SKM-1 (cell line): ENCODE measurements around the gene EIF5AL1.
"Not testable (repeated sequence)": the region's sequence is repeated elsewhere in the genome, so short reads cannot be mapped to it uniquely, and the experiment has no call there.

Experiments used
- DNase-seq: peaks from one replicate; lab custom pipeline; 2025; ENCODE audit not compliant: unreplicated experiment; lab: John Stamatoyannopoulos, UW

Gene EIF5AL1

DNA sequence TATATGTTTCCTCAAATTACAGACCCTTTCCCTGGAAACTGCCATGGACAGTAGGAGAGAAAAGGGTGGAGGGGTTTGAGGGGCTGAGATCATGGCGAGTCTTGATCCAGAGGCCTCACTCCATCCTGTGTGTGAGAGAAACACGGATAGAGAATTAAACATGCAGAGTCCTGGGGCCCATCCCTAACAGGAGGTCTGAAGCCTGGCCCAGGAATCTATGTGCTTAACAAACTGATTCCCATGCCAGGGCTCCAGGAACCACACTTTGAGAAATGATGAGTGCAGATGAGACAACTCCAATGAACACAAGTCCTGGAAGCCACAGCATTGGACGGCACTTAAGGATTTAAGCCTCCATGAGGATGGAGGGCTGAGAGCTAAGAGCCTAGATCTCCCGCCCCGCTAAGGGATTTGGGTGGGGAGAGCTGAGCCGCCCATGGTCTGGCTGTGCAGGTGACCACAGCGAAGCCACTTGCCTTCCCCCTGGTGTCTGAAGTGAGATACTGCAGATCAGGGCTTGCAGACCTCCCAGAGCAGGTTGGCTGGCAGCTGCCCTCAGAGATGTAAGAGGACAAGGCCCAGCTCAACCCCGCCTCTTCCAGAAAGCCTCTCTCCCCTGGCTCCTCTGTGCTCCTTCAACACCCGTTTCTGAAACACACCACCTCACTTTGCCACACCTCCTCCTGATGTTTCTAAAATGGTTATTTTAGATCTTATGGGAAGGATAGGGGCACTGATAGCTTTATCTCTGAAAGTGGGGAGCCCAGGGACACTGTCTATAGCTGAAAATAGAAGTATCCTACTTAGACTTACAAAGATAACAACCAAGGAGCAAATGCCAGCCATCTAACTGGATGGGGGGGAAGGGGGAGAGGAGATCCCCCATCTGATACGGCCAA lies 24.8 kb upstream of the EIF5AL1 start:
- DNase-seq, result peak; percentile 61

DNA sequence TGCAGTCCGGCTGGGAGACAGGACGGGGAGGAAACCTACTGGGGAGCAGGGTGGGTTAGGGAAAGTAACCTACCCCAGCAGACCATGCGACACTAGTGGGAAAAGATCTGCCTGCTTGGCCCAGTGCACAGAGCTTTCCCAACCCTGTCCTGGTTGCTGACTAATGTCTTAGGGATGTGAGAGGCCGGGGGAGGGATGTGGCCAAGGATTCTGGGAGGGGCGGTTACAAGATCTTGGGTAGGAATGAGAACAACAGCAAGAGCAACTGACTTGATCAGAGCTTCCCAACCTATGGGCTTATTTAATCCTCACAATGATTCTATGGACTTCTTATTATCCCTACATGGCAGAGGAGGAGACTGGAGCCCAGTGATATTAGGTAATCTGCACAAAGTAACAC lies 24.0 kb upstream of the EIF5AL1 start:
- no peak for DNase-seq

DNA sequence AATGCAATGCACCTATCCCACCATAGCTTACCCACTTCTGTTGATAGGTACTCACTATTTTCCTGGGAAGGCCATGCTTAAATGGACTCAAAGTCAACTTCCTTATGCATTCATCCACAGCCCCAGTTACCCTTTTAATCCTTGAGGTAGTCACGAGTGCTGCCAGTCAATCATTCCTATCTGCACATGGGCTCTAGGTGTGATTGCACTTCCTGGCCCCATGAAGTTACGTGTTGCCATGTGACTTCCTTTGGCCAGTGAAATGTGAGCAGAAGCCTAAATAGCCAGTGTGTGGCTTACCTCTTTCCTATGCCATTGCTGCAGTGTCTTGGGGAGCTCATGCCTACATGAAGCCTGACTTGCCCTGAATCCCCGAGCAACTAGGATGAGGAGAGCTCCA lies 23.5 kb upstream of the EIF5AL1 start:
- no peak for DNase-seq

DNA sequence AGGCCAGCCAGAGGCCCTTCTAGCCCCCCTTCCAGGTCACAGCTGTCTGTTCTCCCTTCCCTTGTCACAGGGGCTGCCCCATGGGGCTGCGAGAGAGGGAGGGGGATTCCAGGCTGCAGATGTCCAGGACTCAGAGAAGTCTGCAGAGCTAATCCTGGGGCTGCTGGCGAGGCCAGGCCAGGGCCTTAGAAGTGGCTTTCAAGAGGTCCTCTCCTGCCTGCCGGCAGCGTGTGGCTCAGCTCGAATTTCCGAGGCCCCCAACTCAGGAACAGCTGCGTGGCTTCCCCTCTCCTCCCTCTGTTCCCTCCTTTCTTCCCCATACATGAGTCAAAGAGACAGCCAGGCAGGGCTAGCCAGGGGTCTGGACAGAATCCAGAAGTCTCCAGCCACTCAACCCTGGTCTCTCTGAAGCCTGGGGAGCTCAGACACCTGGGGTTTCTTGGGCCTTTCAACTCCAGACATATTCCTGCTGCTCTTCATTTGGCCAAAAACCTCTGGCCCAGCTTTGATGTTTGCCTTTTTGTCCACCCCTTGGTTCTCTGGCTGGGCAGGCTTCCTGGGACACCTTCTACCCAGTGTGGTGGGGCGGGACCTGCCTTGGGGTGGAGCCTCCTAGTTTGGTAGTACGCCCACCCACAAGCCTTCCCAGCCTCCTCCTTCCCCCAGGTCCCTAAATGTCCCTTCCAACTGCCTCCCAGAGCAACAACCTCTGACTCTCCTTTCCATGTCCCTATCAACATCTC lies 21.8 kb upstream of the EIF5AL1 start:
- no peak for DNase-seq

DNA sequence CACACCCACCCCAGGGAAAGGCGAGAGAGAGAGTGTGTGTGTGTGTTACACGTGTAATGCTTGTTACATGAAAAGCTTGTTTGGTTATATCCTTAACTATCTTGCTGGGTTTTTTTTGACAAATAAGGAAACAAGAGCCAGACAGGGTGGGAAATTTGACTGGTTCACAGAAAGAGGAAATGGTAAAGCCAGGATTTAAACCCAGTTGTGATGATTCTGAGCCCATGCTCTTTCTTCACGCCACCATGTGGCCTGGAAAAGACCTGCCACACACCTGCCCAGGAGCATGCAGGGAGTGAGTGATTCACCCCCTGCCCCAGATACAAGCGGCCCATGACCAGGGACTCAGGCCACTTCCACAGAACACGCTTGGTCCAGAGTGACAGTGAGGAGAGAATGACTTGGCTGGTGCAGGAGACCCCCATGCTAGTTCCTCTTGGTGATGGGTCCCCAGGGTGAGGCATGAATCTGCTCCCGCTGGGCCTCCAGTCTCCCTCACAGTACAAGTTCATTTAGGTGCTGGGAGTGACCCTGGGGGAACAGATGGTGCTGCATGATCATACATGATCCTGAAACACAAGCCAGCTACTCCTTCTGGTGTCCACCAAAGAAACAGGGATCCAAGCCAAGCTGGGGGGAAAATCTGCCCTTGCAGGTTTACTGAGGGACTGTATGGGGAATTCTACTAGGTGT lies 21.0 kb upstream of the EIF5AL1 start:
- peak; percentile 42 for DNase-seq

DNA sequence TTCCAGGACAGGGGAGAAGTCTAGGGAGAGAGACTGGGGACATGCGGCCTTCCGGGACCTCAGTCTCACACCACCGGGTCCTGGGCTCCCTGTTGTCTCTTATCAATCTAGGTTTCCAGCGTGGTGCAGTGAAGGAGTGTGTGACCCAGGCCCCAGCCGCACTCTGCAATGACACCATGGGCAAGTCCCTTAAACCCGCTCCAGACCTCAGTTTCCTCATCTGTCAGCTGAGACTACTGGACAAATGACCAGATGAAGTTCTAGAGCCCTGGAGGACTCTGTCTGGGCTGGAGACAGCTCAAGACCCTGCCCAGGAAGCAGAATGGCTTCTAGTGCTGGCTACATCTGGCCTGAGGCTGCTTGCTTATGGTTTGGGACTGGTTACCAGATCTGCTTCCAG lies 20.1 kb upstream of the EIF5AL1 start:
- no peak for DNase-seq

DNA sequence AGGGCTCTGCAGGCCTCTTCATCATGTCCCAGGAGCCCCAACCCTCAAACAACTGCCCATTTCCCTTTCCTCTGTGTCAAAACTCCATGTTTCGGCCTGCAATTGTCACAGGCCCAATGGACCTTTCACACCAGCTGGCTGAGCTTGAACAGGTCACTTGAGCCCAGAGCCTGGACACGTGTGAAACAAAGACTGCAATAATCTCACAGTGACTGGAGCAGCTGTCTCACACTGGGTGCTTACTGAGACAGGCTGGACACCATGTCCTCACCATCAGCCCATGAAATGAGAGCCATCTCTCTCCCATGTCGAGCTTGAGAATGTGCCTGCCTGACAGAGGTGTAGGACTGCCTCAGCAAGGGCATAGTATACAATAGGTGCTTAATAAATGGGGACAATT lies 19.5 kb upstream of the EIF5AL1 start:
- DNase-seq, result no peak

DNA sequence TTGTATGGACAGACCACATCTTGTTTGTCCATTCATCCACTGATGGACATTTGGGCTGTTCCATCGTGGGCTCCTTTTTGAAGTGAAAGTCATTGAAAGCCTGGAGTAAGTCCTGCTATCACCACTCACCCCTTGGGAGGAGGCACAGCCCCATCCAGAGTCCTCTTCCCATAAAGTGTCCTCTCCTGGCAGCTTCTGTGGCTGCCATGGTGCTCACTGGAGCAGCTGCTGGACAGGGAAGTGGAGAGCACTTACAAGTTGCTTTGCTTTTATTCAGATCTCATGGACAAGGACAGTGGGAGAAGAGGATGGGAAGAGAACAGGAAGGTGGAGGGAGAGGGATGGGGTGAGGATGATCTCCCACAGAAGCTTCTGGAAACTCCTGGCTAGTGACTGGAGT lies 18.5 kb upstream of the EIF5AL1 start:
- no peak for DNase-seq

DNA sequence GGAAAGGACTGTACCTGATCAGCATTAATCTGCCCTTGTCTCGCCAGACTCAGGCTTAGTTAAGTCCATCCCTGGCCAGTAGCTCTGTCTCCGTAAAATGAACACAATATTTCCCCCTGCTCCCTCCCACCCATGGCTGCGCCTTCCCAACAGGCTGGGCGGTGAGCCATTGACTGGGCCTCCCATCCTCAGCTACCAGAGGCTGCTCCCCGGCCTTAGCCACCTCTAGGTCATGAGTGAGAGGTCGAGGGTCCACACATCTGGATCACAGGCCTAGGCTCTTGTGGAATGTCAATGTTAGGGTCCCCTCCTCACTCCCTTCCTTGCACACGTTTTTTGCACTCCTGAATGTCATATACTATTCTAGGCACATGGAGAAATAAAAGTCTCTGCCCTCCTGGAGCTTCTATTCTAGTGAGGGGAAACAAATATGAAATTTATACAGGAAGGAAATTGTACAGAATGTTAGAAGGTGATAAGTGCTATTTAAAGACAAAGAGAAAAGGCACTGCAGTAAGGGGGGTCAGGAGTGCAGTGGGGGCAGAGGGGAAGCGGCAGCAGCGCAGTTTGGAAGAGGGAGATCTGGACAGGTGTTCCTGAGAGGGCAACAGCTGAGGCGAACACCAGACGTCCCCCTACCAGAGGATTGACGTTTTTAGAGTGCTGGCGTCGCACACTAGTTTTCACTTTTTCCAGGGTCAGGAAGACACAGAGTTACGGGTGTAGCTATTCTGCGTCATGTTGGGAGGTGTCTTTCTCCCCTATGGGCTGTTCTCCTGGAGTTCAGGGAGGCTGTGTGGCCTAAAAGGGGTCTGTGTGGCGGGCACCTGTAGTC lies 17.2 kb upstream of the EIF5AL1 start:
- no peak for DNase-seq

DNA sequence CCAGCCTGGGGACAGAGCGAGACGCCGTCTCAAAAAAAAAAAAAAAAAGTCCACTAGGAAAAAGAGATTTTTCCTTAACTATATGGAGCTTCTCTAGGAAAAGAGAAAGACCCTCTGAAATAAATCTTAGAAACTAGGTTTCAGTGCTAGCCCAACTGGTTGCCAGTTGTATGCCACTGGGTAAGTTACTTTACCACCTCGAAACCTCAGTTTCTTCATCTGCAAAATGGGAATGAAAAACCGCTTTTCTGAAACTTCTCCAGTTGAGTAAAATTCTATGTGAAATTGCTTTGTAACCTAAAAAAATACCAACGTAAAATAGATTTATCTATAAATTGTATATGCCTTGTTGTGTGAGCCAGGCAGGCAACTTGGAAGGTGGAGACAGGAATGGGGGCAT lies 16.5 kb upstream of the EIF5AL1 start:
- no peak for DNase-seq

DNA sequence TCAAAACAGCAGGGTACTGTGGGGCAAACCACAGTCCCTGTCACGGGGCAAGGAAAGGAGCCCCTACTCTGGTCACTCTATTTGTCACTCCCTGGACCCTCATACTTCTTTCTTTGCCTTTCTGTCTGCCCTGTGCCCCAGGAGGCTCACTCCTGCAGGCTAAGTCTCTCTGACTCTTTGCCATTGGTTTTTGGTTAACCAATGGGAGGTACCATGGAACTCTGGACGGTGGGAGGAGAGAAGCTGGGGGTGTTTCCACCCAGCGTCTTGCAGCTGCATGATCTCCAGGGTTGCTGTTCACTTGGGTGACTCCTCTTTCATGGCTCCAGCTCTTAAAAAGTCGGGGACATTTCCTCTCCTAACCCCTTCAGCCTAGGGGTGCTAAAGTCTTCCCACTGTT lies 15.4 kb upstream of the EIF5AL1 start:
- DNase-seq, result no peak

DNA sequence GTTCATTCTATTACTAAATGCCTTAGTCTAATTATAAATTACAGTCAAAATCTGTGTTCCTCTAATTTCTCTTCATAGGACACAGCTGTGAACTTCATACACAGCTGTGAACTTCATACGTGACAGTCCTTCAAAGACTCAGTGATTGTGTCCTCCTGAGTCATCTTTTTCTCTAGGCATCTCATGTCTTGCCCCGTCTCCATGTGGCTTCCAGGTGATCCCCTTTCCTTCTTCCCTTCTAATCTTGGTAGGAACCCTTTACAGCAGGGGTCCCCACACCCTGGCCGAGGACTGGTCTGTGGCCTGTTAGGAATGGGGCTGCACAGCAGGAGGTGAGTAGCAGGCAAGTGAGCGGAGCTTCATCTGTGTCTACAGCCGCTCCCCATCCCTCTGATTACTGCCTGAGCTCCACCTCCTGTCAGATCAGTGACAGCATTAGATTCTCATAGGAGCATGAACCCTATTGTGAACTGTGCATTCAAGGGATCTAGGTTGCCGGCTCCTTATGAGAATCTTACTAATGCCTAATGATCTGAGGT lies 14.0 kb upstream of the EIF5AL1 start:
- DNase-seq, result no peak

DNA sequence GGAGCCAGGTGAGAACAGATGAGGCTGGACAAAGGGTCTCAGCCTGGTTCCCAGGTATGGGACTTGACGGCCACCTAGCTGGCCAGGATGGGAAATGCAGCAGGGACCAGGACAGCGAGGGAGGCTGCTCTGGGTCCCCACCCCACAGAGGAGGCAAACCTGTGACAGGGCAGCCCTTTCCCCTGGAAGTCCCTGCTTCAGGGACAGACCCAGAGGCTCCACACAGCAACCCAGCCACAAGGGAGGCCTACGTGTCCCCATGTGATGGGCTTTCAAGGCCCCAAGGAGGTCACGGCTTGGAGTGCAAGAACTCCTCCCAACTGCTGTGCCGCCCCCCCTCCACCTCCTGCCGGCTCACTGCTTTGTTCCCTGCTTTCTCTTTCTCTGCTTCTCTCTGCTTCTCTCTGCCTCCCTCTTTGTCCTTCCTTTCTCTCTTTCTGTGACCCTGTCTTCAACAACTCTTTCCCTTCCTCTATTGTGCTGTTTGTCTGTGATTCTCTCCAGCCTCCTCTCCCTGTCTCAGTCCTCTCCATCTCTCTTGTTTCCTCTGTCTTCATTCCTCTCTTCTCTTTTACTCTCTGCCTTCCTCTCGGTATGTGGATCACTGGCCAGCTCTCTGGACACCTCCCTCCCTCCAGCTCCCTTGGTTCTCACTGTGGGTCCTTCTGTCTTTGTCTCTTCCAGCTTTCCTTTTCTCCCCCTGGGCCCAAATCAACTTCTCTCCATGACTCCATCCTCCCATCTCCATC lies 9.6 kb upstream of the EIF5AL1 start:
- DNase-seq, result no peak

DNA sequence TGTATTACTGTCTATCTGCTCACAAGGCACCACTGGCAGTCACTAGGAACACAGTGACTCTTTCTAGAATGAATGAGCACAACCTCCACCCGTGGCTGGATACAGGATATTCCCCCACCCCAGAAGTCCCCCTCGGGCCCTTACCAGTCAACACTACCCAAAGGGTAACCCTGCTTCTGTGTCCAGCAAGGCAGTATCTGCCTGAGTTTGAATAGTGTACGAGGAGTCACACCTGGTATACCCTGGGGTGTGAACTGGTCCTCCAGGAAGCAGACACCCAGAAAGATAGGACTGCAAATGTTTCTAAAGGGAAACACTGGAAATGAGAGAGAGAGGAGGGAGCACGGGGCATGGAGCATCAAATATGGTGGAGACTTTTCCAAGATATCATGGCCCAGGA lies 8.5 kb upstream of the EIF5AL1 start:
- DNase-seq, result not testable (repeated sequence)

DNA sequence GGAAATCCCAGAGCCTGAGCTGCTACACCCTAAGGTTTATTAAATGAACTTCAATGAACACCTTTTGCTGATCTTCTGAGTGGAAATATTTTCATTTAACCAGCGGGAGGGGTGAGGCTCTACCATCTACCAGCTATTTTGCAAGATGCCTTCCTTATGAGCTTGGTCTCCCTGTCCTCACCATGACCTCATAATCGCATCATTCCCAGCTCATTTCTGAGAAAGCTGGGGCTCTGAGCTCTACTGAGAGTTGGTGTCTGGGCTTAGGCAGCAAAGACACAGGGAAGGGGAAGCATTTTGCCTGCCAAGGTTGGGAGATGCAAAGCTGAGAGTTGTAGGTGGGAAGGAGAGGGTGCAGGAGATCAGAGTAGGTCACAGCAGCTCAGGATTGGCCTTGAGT lies 7.8 kb upstream of the EIF5AL1 start:
- DNase-seq, result not testable (repeated sequence)

DNA sequence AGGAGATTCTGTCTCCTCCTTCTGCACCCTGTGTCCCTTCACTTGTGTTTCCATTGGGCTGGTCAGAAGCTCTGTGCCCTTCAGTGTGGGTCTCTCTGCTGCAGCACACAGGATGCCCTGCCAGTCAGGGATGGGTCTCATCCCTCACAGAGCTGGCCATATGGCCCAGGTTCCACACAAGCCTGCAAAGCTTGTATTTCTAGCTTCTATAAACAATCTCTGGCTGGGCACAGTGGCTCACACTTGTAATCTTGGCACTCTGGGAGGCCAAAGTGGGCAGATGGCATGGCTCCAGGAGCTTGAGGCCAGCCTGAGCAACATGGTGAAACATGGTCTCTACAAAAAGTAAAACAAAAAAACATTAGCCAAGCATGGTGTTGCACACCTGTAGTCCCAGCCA lies 7.0 kb upstream of the EIF5AL1 start:
- not testable (repeated sequence) for DNase-seq

DNA sequence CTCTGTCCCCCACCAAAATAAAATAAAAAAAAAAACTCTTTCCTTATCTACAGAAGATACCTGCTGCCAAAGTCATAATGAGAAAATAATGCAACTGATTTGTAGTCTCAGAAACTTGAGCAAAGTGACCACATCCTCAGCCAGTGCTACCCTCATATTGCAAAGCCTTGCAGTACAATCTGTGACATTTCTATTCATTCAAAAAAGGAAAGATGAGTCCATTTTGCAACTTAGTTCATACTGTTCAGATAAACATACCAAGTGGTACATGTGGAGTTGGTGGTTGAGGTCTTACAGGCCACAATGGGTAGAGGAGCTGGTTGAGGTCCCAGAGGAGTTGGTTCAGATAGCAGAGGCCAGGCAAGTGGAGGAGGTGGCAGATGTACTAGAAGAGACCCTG lies 6.5 kb upstream of the EIF5AL1 start:
- DNase-seq, result no peak

DNA sequence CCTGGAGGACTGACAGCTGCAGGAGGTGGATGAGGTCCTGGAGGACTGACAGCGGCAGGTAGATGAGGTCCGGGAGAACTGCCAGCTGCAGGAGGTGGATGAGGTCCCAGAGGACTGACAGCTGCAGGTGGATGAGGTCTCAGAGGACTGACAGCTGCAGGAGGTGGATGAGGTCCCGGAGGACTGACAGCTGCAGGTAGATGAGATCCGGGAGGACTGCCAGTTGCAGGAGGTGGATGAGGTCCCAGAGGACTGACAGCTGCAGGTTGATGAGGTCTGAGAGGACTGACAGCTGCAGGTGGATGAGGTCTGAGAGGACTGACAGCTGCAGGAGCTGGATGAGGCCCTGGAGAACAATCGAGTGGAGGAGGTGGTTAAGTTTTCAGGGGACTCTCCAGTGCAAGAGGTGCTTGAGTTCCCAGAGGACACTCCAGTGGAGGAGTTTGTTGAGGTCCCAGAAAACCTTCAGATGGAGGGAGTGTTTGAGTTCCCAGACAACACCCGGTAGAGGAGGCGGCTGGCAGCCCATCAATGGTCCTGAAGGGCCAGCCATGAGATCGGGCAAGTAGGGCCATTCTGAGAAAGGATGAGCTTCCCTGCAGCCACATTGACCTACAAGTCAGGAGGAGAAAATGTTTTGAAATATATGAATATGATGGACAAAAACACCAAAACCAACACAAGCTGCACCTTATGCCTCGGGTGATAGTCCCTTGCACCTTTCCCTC lies 4.7 kb upstream of the EIF5AL1 start:
- DNase-seq, result no peak

DNA sequence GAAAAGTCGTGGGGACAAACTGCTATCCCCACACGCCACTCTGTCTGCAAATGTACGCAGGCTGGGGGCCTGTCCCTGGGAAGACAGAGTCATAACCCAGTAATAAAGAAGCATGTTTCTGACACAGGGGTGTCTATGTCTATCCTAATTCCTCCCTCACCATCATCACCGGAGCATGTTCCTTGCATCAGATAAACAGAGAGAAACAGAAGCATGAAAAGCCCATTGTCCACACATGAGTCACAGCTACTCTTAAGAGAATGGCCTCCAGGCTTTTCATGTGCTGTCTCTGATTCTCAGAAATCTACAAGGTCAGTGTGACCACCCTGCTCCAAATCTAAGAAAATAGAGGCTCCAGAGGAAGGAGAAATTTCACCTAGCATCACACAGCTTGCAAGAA lies 4.1 kb upstream of the EIF5AL1 start:
- not testable (repeated sequence) for DNase-seq
